IMR-90 (cell line): ENCODE results near the gene BAG1. TPM values are rescaled to one million over a fixed set of nuclear protein-coding genes. Genes with fewer than 3 reads are reported as not detected.
A peak's percentile ranks its signal among the peaks of the same experiment; 100 is the strongest.

ENCODE experiments used
- ATAC-seq: fragments of 200-7000 bp; cut with Tn5 transposase; 2 replicates; pipeline ENCODE4 v1.9.1; 2020; ENCODE audit warnings: low read depth, mild to moderate bottlenecking, moderate library complexity
- BruUV-seq: library from RNA; stranded (reverse); fragments of 400-500 nt; replicated peaks from 2 replicates; lab custom pipeline; 2021; lab: Mats Ljungman, UMichigan
- CTCF ChIA-PET: fragments of 300-600 bp; formaldehyde crosslinking; extraction: SDS; loops from one replicate; lab custom pipeline; 2021; ENCODE audit warnings: antibody characterized with exemption; lab: Yijun Ruan, JAX
- POLR2A ChIA-PET: fragments of 300-600 bp; sonication (Branson Sonifier 250); formaldehyde crosslinking; loops from one replicate; lab custom pipeline; 2022; ENCODE audit warnings: antibody characterized with exemption; ENCODE audit not compliant: unreplicated experiment; lab: Charles Lee
- DNase-seq: peaks from one replicate; pipeline ENCODE4 v3.0.0; 2013
- H2AFZ ChIP-seq: replicated peaks from 2 replicates; pipeline ENCODE3; 2013; ENCODE audit warnings: low read length, mild to moderate bottlenecking; ENCODE audit not compliant: poor library complexity
- H2AK5ac ChIP-seq: 2 replicates; pipeline ENCODE4 v1.6.1; 2013; ENCODE audit warnings: low read depth, low read length, inconsistent platforms
- H2AK9ac ChIP-seq: replicated peaks from 2 replicates; pipeline ENCODE3; 2013; ENCODE audit warnings: mild to moderate bottlenecking, low read depth, low read length, moderate library complexity; ENCODE audit not compliant: poor library complexity
- H2BK120ac ChIP-seq: 2 replicates; pipeline ENCODE4 v1.6.1; 2013; ENCODE audit warnings: low read depth, low read length, inconsistent platforms
- H2BK15ac ChIP-seq: 3 replicates; pipeline ENCODE4 v1.6.1; 2013; ENCODE audit warnings: low read depth, low read length, inconsistent platforms
- H2BK20ac ChIP-seq: 2 replicates; pipeline ENCODE4 v1.6.1; 2013; ENCODE audit warnings: low read depth, mild to moderate bottlenecking, inconsistent platforms, low read length, moderate library complexity
- H2BK5ac ChIP-seq: 2 replicates; pipeline ENCODE4 v1.6.1; 2013; ENCODE audit warnings: mild to moderate bottlenecking, low read depth, low read length, inconsistent platforms; ENCODE audit not compliant: poor library complexity, severe bottlenecking
- H3K14ac ChIP-seq: replicated peaks from 2 replicates; pipeline ENCODE4 v1.6.1; 2013; ENCODE audit warnings: low read depth, low read length, inconsistent platforms
- H3K18ac ChIP-seq: 2 replicates; pipeline ENCODE4 v1.6.1; 2013; ENCODE audit warnings: low read depth, low read length, control low read depth
- H3K23ac ChIP-seq: 2 replicates; pipeline ENCODE4 v1.6.1; 2013; ENCODE audit warnings: low read depth, low read length, inconsistent platforms
- H3K27ac ChIP-seq: 2 replicates; pipeline ENCODE4 v1.5.1; 2013; ENCODE audit warnings: mild to moderate bottlenecking, control low read depth, low read length; ENCODE audit not compliant: insufficient read depth
- H3K27me3 ChIP-seq: 2 replicates; pipeline ENCODE4 v1.6.1; 2013; ENCODE audit warnings: low read length; ENCODE audit not compliant: control insufficient read depth, insufficient read depth
- H3K36me3 ChIP-seq: 2 replicates; pipeline ENCODE4 v1.6.1; 2013; ENCODE audit warnings: low read length, mixed read lengths; ENCODE audit not compliant: control insufficient read depth, insufficient read depth
- H3K4ac ChIP-seq: 2 replicates; pipeline ENCODE4 v1.6.1; 2013; ENCODE audit warnings: low read depth, low read length, inconsistent platforms
- H3K4me1 ChIP-seq: 2 replicates; pipeline ENCODE4 v1.6.1; 2013; ENCODE audit warnings: low read length, mixed read lengths; ENCODE audit not compliant: control insufficient read depth, insufficient read depth
- H3K4me2 ChIP-seq: 2 replicates; pipeline ENCODE4 v1.6.1; 2013; ENCODE audit warnings: low read depth, mild to moderate bottlenecking, control low read depth, low read length, moderate library complexity
- H3K4me3 ChIP-seq: 2 replicates; pipeline ENCODE4 v1.5.1; 2013; ENCODE audit warnings: low read depth, mild to moderate bottlenecking, control low read depth, low read length, moderate library complexity; ENCODE audit not compliant: insufficient read depth
- H3K56ac ChIP-seq: 2 replicates; pipeline ENCODE4 v1.6.1; 2013; ENCODE audit warnings: low read length, inconsistent platforms; ENCODE audit not compliant: insufficient read depth; ENCODE audit errors: extremely low read depth
- H3K79me1 ChIP-seq, 2 experiments: 2 replicates each; pipeline ENCODE4 v1.6.1; 2013; ENCODE audit warnings: low read length in 2 of 2, inconsistent platforms in 1 of 2, low read depth in 1 of 2
- H3K9ac ChIP-seq: 2 replicates; pipeline ENCODE4 v1.6.1; 2013; ENCODE audit warnings: low read depth, low read length, control low read depth
- H3K9me1 ChIP-seq: 2 replicates; pipeline ENCODE4 v1.6.1; 2013; ENCODE audit warnings: low read length, inconsistent platforms; ENCODE audit not compliant: insufficient read depth
- H3K9me3 ChIP-seq: 2 replicates; pipeline ENCODE4 v1.6.1; 2013; ENCODE audit warnings: low read length; ENCODE audit not compliant: control insufficient read depth, insufficient read depth
- H4K20me1 ChIP-seq: 2 replicates; pipeline ENCODE4 v1.6.1; 2013; ENCODE audit warnings: low read length, inconsistent platforms; ENCODE audit not compliant: insufficient read depth
- H4K5ac ChIP-seq: 2 replicates; pipeline ENCODE4 v1.6.1; 2013; ENCODE audit warnings: mild to moderate bottlenecking, low read depth, low read length, control low read depth
- H4K8ac ChIP-seq, 2 experiments: 2 replicates each; pipeline ENCODE4 v1.6.1; 2013; ENCODE audit warnings: low read depth in 2 of 2, low read length in 2 of 2, control low read depth in 1 of 2, inconsistent platforms in 1 of 2
- H4K91ac ChIP-seq: 2 replicates; pipeline ENCODE4 v1.6.1; 2013; ENCODE audit warnings: low read depth, low read length, inconsistent platforms; ENCODE audit not compliant: insufficient read depth
- CEBPB ChIP-seq: IDR thresholded peaks from 2 replicates; pipeline ENCODE4 v1.6.1; 2012; ENCODE audit warnings: low read depth, low read length, improper control_type of control experiment
- RCOR1 ChIP-seq: IDR thresholded peaks from 2 replicates; pipeline ENCODE4 v1.6.1; 2012; ENCODE audit warnings: mild to moderate bottlenecking, low read length, improper control_type of control experiment; ENCODE audit not compliant: insufficient replicate concordance
- WGBS, 2 experiments: methylation state at CpG; one replicate each; pipeline versions ENCODE4 v1.1.5 to v1.1.7; 2013; ENCODE audit warnings: missing lambda C conversion rate in 2 of 2; ENCODE audit not compliant: insufficient read length in 1 of 2; ENCODE audit errors: extremely low coverage in 2 of 2; 5-methylcytosine and 5-hydroxymethylcytosine counted together
- dilution Hi-C: fragments of 300-500 bp; cut with HindIII; formaldehyde crosslinking; loops from one replicate; pipeline ENCODE4 v1.14.3; 2018; ENCODE audit warnings: low sequenced_read_pairs; ENCODE audit not compliant: unreplicated experiment
- in situ Hi-C: fragments of 300-500 bp; cut with MboI; formaldehyde crosslinking; loops from 3 replicates; pipeline ENCODE4 v1.14.3; 2019; ENCODE audit warnings: low sequenced_read_pairs, inconsistent platforms, mixed read lengths
- intact Hi-C: fragments of 100-400 bp; cut with micrococcal nuclease; formaldehyde crosslinking; loops from 2 replicates; pipeline ENCODE4 v1.10.0; 2022
- polyA plus RNA-seq, 3 experiments: library from polyadenylated mRNA; depleted of rRNA; stranded (reverse); fragments of >200 nt; gene quantifications; 2 replicates each; pipeline ENCODE4 v1.2.3, GENCODE V29; 2012; ENCODE audit warnings: low replicate concordance in 1 of 3
- total RNA-seq: library from RNA; depleted of rRNA; stranded (reverse); fragments of >200 nt; gene quantifications from 2 replicates; pipeline ENCODE4 v1.2.3, GENCODE V29; 2012

The BAG1 gene
- total and polyA plus RNA-seq, 2 of the 4 experiments (the other 2 are of a cell fraction), result 4.5 to 20.9 TPM

DNA sequence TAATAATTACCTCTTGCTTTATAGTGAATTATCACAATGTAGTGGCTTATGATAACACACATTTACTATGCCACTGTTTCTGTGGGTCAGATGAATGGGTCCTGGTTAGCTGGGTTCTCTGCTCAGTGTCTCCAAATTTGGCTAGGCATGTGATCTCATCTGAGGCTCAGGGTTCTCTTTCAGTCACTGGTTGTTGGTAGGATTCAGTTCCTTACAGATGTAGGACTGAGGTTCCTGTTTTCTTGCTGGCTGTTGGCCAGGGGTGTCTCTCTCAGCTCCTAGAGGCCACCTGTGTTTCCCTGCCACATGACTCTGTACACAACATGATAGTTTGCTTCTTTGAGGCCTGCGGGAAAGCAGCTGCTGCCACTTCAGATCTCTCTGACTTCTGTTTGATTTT lies 32.9 kb upstream of the BAG1 start:
- no peak overlapping the region for H3K23ac ChIP-seq
- H3K27me3 ChIP-seq, result no peaks in the 10 kb centered on the region
- H2BK120ac ChIP-seq, result no peak overlapping the region
- H4K20me1 ChIP-seq, result 0 out of 2 replicates have a peak, but pooled peaks cover 4% of the 10 kb centered on the region
- H3K36me3 ChIP-seq, result peaks cover 51% of the 10 kb centered on the region
- H4K8ac ChIP-seq, result peak overlapping the region in 1 of 2 experiments; percentile 2; a peak in 1 of 4 replicates
- no peak overlapping the region for H2AK5ac ChIP-seq
- H3K27ac ChIP-seq, result 0 out of 2 replicates have a peak overlapping the region, but pooled peaks have one; percentile 14
- H4K5ac ChIP-seq, result peak overlapping the region; percentile 63; the same call in 1 of the 2 replicates
- ChIA-PET CTCF (no interaction called here), POLR2A (no interaction called here)
- H3K9me3 ChIP-seq, result no peaks in the 10 kb centered on the region
- no peak overlapping the region for H3K9ac ChIP-seq
- no TSS peak for BruUV-seq
- peak overlapping the region; percentile 6; the same call in 1 of the 2 replicates for H3K18ac ChIP-seq
- no peak overlapping the region for H3K4ac ChIP-seq
- no peak overlapping the region for H2AK9ac ChIP-seq
- H3K56ac ChIP-seq, result no peak overlapping the region
- peak overlapping the region; percentile 82 for H2BK5ac ChIP-seq
- no peak for DNase-seq
- peaks cover 5% of the 10 kb centered on the region; the same call in 1 of the 2 replicates for H3K4me1 ChIP-seq
- WGBS, 2 experiments, result no CpG with 5 or more reads among the region's 1 CpG
- H4K91ac ChIP-seq, result no peak overlapping the region
- dilution Hi-C loops, result loop anchor here (25.0 kb wide), 1 partner anchor 165 kb away; the partner anchor contains the start of gene NOL6
- no peak overlapping the region for H3K4me3 ChIP-seq
- H3K9me1 ChIP-seq, result peaks cover 10% of the 10 kb centered on the region
- ATAC-seq, result no peak
- TF ChIP-seq RCOR1 (no peak), CEBPB (no peak)
- peaks cover 44 to 81% of the 10 kb centered on the region in 2 experiments for H3K79me1 ChIP-seq
- H2AFZ ChIP-seq, result no peak overlapping the region
- no peak overlapping the region for H3K14ac ChIP-seq
- H3K4me2 ChIP-seq, result no peak overlapping the region; the same call in 1 of the 2 replicates
- no peak overlapping the region for H2BK20ac ChIP-seq
- no peak overlapping the region for H2BK15ac ChIP-seq
- in situ Hi-C loops, result no loop called here
- intact Hi-C loops, result loop anchor here (10.0 kb wide), 1 partner anchor 57 kb away; no protein-coding TSS in a partner anchor
